HepG2 (cell line): ENCODE measurements around the gene PPM1F. TPM values are rescaled to one million over a fixed set of nuclear protein-coding genes. Genes with fewer than 3 reads are reported as not detected.

Source experiments
- AGO1 ChIP-seq: fragments of 200-400 bp; formaldehyde crosslinking; IDR thresholded peaks from 2 replicates; pipeline ENCODE4 v1.6.1; 2017; ENCODE audit warnings: mild to moderate bottlenecking, low read depth, low read length, moderate library complexity; ENCODE audit not compliant: poor library complexity, severe bottlenecking
- BATF2 ChIP-seq: sonication (generic); formaldehyde crosslinking; IDR thresholded peaks from 2 replicates; pipeline ENCODE4 v1.8.0; 2022; ENCODE audit warnings: mild to moderate bottlenecking, missing genetic modification reagents, moderate library complexity
- CREM ChIP-seq, 2 experiments: sonication (generic) in 1 of 2; formaldehyde crosslinking in 1 of 2; IDR thresholded peaks; 2 replicates each; pipeline versions ENCODE4 v1.4.0 to v1.6.1; 2016 to 2020; ENCODE audit warnings: antibody characterized with exemption in 1 of 2, mild to moderate bottlenecking in 1 of 2, missing genetic modification reagents in 1 of 2
- CSRNP2 ChIP-seq: sonication (generic); formaldehyde crosslinking; conservative IDR thresholded peaks from 2 replicates; pipeline ENCODE4 v1.8.0; 2022; ENCODE audit warnings: low read depth, missing genetic modification reagents
- FOSL2 ChIP-seq: sonication (generic); formaldehyde crosslinking; IDR thresholded peaks from 2 replicates; pipeline ENCODE4 v1.4.0; 2020; ENCODE audit warnings: missing genetic modification reagents
- GTF3A ChIP-seq: sonication (generic); formaldehyde crosslinking; conservative IDR thresholded peaks from 2 replicates; pipeline ENCODE4 v1.4.0; 2020; ENCODE audit warnings: mild to moderate bottlenecking, missing genetic modification reagents
- HMG20B ChIP-seq: conservative IDR thresholded peaks from 2 replicates; pipeline ENCODE4 v1.6.1; 2016; ENCODE audit warnings: missing genetic modification reagents, missing compliant biosample characterization
- HOXA9 ChIP-seq: sonication (generic); formaldehyde crosslinking; IDR thresholded peaks from 2 replicates; pipeline ENCODE4 v1.8.1; 2022; ENCODE audit warnings: missing genetic modification reagents, mild to moderate bottlenecking, moderate library complexity, borderline replicate concordance
- MEIS2 ChIP-seq: sonication (generic); formaldehyde crosslinking; IDR thresholded peaks from 2 replicates; pipeline ENCODE4 v1.9.0; 2021; ENCODE audit warnings: mild to moderate bottlenecking, missing genetic modification reagents
- MIER3 ChIP-seq: IDR thresholded peaks from 2 replicates; pipeline ENCODE4 v1.6.1; 2016; ENCODE audit warnings: missing compliant biosample characterization, borderline replicate concordance
- PATZ1 ChIP-seq: sonication (generic); formaldehyde crosslinking; IDR thresholded peaks from 2 replicates; pipeline ENCODE4 v1.4.0; 2020; ENCODE audit warnings: missing genetic modification reagents
- PLRG1 ChIP-seq: fragments of 450-650 bp; conservative IDR thresholded peaks from 2 replicates; pipeline ENCODE4 v1.6.1; 2016
- SMAD1 ChIP-seq: sonication (generic); formaldehyde crosslinking; IDR thresholded peaks from 2 replicates; pipeline ENCODE4 v1.4.0; 2020; ENCODE audit warnings: missing genetic modification reagents, low read depth, mild to moderate bottlenecking, borderline replicate concordance
- SP5 ChIP-seq: IDR thresholded peaks from 2 replicates; pipeline ENCODE4 v1.6.1; 2016; ENCODE audit warnings: low read depth, borderline replicate concordance
- ZBTB14 ChIP-seq: sonication (generic); formaldehyde crosslinking; IDR thresholded peaks from 2 replicates; pipeline ENCODE4 v1.4.0; 2020; ENCODE audit warnings: missing genetic modification reagents
- ZBTB20 ChIP-seq: sonication (generic); formaldehyde crosslinking; IDR thresholded peaks from 2 replicates; pipeline ENCODE4 v1.8.1; 2023; ENCODE audit warnings: missing genetic modification reagents, low read depth, mild to moderate bottlenecking, borderline replicate concordance
- ZFP90 ChIP-seq: sonication (generic); formaldehyde crosslinking; IDR thresholded peaks from 2 replicates; pipeline ENCODE4 v1.8.0; 2022; ENCODE audit warnings: missing genetic modification reagents, mild to moderate bottlenecking, inconsistent platforms, borderline replicate concordance
- ZNF430 ChIP-seq: sonication (generic); formaldehyde crosslinking; IDR thresholded peaks from 2 replicates; pipeline ENCODE4 v1.9.0; 2021; ENCODE audit warnings: mild to moderate bottlenecking, missing genetic modification reagents
- ZNF530 ChIP-seq: sonication (generic); formaldehyde crosslinking; IDR thresholded peaks from 2 replicates; pipeline ENCODE4 v1.5.0; 2020; ENCODE audit warnings: low read depth, mild to moderate bottlenecking, missing genetic modification reagents
- ZNF747 ChIP-seq: sonication (generic); formaldehyde crosslinking; IDR thresholded peaks from 2 replicates; pipeline ENCODE4 v1.8.1; 2023; ENCODE audit warnings: missing genetic modification reagents, mild to moderate bottlenecking, borderline replicate concordance
- ZNF773 ChIP-seq: sonication (generic); formaldehyde crosslinking; IDR thresholded peaks from 2 replicates; pipeline ENCODE4 v1.4.0; 2020; ENCODE audit warnings: missing genetic modification reagents, borderline replicate concordance
- ZNF839 ChIP-seq: sonication (generic); formaldehyde crosslinking; IDR thresholded peaks from 2 replicates; pipeline ENCODE4 v1.4.0; 2020; ENCODE audit warnings: missing genetic modification reagents, mild to moderate bottlenecking, borderline replicate concordance
- ZNF891 ChIP-seq: sonication (generic); formaldehyde crosslinking; IDR thresholded peaks from 2 replicates; pipeline ENCODE4 v1.5.0; 2020; ENCODE audit warnings: mild to moderate bottlenecking, missing genetic modification reagents
- polyA plus RNA-seq, 8 experiments: library from polyadenylated mRNA; depleted of rRNA in 3 of 8; stranded (reverse) in 7 of 8; unstranded in 1 of 8; fragments of >200 nt; fragmentation: Illumina TruSeq in 4 of 8; extraction: Trizol in 4 of 8; gene quantifications; 2 replicates each; pipeline versions ENCODE4 v1.2.1 to v1.2.3, GENCODE V29; 2011 to 2016; ENCODE audit warnings: low read depth in 4 of 8, missing spikeins in 1 of 8, mixed read lengths in 1 of 8; ENCODE audit not compliant: insufficient read depth in 1 of 8
- total RNA-seq, 5 experiments: library from RNA; depleted of rRNA; stranded (reverse); fragments of >200 nt; fragmentation: Illumina TruSeq; extraction: Trizol; gene quantifications; 2 replicates each; pipeline ENCODE4 v1.2.3, GENCODE V29; 2016; ENCODE audit warnings: low read depth in 1 of 5

The PPM1F gene
- total and polyA plus RNA-seq, 2 of the 13 experiments (the other 11 are each of a cell fraction or from before 2014, with no cell fraction given) = 11.0 to 19.6 TPM

- no peak for TF ChIP-seq ZBTB14 (CRISPR knock-in tag)
- TF ChIP-seq ZNF839 (CRISPR knock-in tag) = no peak
- no peak for TF ChIP-seq ZNF430 (CRISPR knock-in tag)
- 0 out of 2 replicates have a peak, but pooled peaks have one; percentile 26 for TF ChIP-seq HMG20B (CRISPR knock-in tag)
- TF ChIP-seq ZNF747 (CRISPR knock-in tag) = no peak
- TF ChIP-seq ZNF891 (CRISPR knock-in tag) = no peak
- TF ChIP-seq HOXA9 (CRISPR knock-in tag) = no peak
- TF ChIP-seq PATZ1 = no peak
- no peak for TF ChIP-seq BATF2 (CRISPR knock-in tag)
- TF ChIP-seq FOSL2 = 0 out of 2 replicates have a peak, but pooled peaks have one; percentile 13
- TF ChIP-seq CREM (IDR thresholded peaks at IDR 0.05) = no peak
- no peak for TF ChIP-seq CREM (CRISPR knock-in tag; IDR thresholded peaks at IDR 0.05)
- TF ChIP-seq SMAD1 (CRISPR knock-in tag) = no peak
- TF ChIP-seq ZNF530 (CRISPR knock-in tag) = no peak
- no peak for TF ChIP-seq MIER3 (CRISPR knock-in tag)
- no peak for TF ChIP-seq AGO1
- no peak for TF ChIP-seq CSRNP2
- TF ChIP-seq SP5 = peak; percentile 20; the same call in 1 of the 2 replicates
- TF ChIP-seq MEIS2 (CRISPR knock-in tag) = no peak
- TF ChIP-seq PLRG1 = no peak
- TF ChIP-seq GTF3A (CRISPR knock-in tag) = no peak
- TF ChIP-seq ZBTB20 = no peak
- TF ChIP-seq ZFP90 = no peak
- TF ChIP-seq ZNF773 (CRISPR knock-in tag) = no peak
These were observed 50.2 kb downstream of the PPM1F start (continued) for GRCh38 chr22:21902296-21903087.
